Activated CD4-positive, alpha-beta memory T cell treated with anti-CD3 and anti-CD28 coated beads, Interleukin-2, amount 10 ng/mL, durations not matched to agents 7 days and 5 days (primary cell): ENCODE data around the gene CLIC3. TPM values are rescaled to one million over a fixed set of nuclear protein-coding genes. Genes with fewer than 3 reads are reported as not detected.

Experiments used
- CTCF ChIA-PET: fragments of 350-600 bp; sonication (Branson Sonifier 250); formaldehyde crosslinking; loops from one replicate; lab custom pipeline; 2021; ENCODE audit warnings: antibody characterized with exemption, inconsistent platforms; lab: Charles Lee
- POLR2A ChIA-PET: fragments of 350-600 bp; sonication (Branson Sonifier 250); formaldehyde crosslinking; loops from one replicate; lab custom pipeline; 2021; ENCODE audit warnings: antibody characterized with exemption; lab: Charles Lee
- DNase-seq: peaks from one replicate; pipeline ENCODE4 v3.0.0-alpha.2; 2020
- H3K27ac Mint-ChIP-seq: one replicate; pipeline ENCODE4 v1.8.0; 2021; ENCODE audit warnings: mild to moderate bottlenecking, mixed read lengths
- H3K27me3 Mint-ChIP-seq: one replicate; pipeline ENCODE4 v1.8.0; 2021; ENCODE audit warnings: mixed read lengths
- H3K36me3 Mint-ChIP-seq: one replicate; pipeline ENCODE4 v1.8.0; 2021; ENCODE audit warnings: low read depth, mixed read lengths
- H3K4me1 Mint-ChIP-seq: one replicate; pipeline ENCODE4 v1.8.0; 2021; ENCODE audit warnings: mixed read lengths
- H3K4me3 Mint-ChIP-seq: one replicate; pipeline ENCODE4 v1.8.0; 2021; ENCODE audit warnings: mild to moderate bottlenecking, mixed read lengths
- H3K9me3 Mint-ChIP-seq: one replicate; pipeline ENCODE4 v1.8.0; 2021; ENCODE audit warnings: mixed read lengths
- total RNA-seq, 2 experiments: library from RNA; stranded (reverse); gene quantifications; one replicate each; pipeline ENCODE4 v1.2.3, GENCODE V29; 2021

The CLIC3 gene
- total RNA-seq, 2 experiments from 2014 or later, result 3.7 to 4.9 TPM

GRCh38 chr9:137029058-137029936 lies 32.9 kb upstream of the CLIC3 start:
- Mint-ChIP-seq H3K27ac (peak overlapping the region; percentile 91), H3K27me3 (no peaks in the 10 kb centered on the region), H3K4me3 (peak overlapping the region; percentile 76), H3K9me3 (no peaks in the 10 kb centered on the region), H3K36me3 (peaks cover 5% of the 10 kb centered on the region), H3K4me1 (peaks cover 57% of the 10 kb centered on the region)
- ChIA-PET CTCF (interaction anchor here (0.6 to 9.9 kb wide), 42 partner anchors 9 to 302 kb away, joined by 3 to 149 read pairs (median 5); partner anchors contain the start of genes AJM1, C8G, CLIC3 and FBXW5), POLR2A (interaction anchor here (0.5 to 2.9 kb wide), 14 partner anchors 8 to 496 kb away, joined by 3 to 15 read pairs (median 4); partner anchors contain the start of genes MAN1B1, NPDC1, PAXX and SAPCD2)
- DNase-seq, result peak; percentile 79

DNA sequence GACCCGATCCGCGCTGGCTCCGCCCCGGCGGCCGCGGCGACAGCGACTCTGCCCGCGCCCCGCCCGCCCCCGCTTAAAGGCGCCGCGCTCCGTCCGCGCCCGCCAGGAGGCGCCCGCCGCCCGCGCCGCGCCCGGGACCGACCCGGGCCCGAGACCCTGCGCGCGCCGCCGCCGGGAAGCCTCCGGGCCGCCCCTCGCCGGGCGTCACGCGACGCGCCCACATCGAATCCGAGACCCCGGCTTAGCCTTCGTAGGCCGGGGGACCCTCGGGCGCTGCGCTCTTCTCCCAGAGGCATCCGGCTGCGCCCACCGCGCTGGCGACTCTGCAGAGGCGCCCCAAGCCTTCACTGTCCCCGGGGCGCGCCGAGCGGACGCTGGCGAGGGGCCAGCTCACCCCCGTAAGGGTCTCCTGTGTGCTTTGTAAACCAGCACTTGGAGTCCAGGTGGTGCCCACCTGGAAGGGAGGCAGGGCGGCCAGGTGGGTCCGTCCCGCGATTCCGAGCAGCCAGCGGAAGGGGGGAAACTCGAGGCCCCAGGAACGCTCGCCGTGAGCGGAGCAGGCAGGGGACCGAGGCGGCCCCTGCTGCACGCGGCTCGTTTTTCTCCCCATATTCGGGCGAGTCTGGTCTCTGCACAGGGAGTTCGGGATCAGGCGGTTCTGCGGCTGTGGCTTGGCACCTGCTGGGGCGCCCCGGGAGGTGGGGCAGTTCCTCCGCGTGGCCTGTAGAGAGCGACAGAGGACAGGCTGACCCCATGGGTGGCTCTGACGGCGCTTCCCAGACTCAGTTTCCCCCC lies 32.1 kb upstream of the CLIC3 start:
- peak overlapping the region; percentile 91 for H3K27ac Mint-ChIP-seq
- CTCF ChIA-PET, result interaction anchor here (0.9 to 9.9 kb wide), 32 partner anchors 9 to 301 kb away, joined by 3 to 149 read pairs (median 8); partner anchors contain the start of genes AJM1, C8G, CLIC3 and FBXW5
- peak; percentile 76 for DNase-seq
- POLR2A ChIA-PET, result interaction anchor here (0.5 to 2.9 kb wide), 10 partner anchors 9 to 301 kb away, joined by 3 to 15 read pairs (median 4); partner anchors contain the start of genes MAN1B1, NPDC1, PAXX and SAPCD2
- H3K4me3 Mint-ChIP-seq, result peak overlapping the region; percentile 76
- peaks cover 51% of the 10 kb centered on the region for H3K4me1 Mint-ChIP-seq
- no peaks in the 10 kb centered on the region for H3K9me3 Mint-ChIP-seq
- peaks cover 5% of the 10 kb centered on the region for H3K36me3 Mint-ChIP-seq
- no peaks in the 10 kb centered on the region for H3K27me3 Mint-ChIP-seq

DNA sequence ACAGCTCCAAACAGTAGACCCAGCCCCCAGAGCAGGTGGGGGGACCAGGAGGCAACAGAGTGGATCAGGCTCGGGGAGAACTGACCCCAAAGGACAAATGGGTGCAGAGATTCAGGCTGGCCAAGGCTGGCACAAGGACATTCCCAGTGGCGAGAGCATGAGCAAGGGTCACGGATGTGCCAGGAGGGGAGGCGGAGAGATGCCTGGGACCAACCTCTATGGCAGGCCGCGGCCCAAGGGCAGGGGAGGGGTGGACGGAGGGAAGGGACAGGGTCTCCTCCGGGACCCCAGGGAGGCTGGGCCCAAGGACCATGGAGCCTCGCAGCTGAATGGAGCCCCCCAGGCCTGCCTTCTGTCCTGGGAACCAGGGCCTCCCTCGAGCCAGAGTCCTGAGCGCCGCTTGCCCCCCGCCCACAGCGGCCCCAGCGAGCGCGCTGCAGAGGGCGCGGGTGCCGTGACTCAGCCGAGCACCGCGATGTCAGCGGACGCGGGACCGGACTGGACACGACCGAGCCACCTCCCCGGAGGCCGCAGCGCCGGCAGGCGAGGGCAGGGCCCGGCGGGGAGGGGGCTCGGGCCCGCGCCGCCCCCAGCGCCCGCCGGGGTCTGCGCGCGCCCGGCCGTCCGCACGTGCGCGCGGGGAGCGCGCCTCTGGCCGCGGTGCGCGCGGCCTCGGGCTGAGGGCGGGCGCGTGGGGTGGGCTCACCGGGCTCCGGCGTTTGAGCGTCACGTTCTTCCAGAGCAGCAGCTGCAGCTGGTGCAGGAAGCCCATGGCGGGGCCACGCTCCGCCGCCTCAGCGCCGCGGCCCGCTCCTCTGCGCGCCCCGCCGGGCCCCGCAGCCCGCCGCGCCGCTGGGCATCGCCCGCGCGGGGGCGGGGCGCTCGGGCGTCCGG lies 31.2 kb upstream of the CLIC3 start, which contains the start of gene ABCA2:
TSS of gene ABCA2 (minus strand) at position 869 of the 894 bp plus-strand sequence. CDS start at position 772, 97 bp downstream.
- no peak for DNase-seq
- CTCF ChIA-PET, result interaction anchor here (1.0 to 7.3 kb wide), 8 partner anchors 17 to 213 kb away, joined by 3 to 105 read pairs (median 8); partner anchors contain the start of genes CLIC3, SAPCD2, TRAF2 and UAP1L1
- H3K36me3 Mint-ChIP-seq, result peaks cover 5% of the 10 kb centered on the region
- H3K4me1 Mint-ChIP-seq, result peaks cover 43% of the 10 kb centered on the region
- peak within 1 kb of the TSS; percentile 91 for H3K27ac Mint-ChIP-seq
- H3K27me3 Mint-ChIP-seq, result no peaks in the 10 kb centered on the region
- H3K9me3 Mint-ChIP-seq, result no peaks in the 10 kb centered on the region
- H3K4me3 Mint-ChIP-seq, result peak within 1 kb of the TSS; percentile 77
- POLR2A ChIA-PET, result interaction anchor here (0.9 to 2.0 kb wide), 6 partner anchors 10 to 43 kb away, joined by 3 to 7 read pairs (median 5); partner anchors contain the start of genes CLIC3 and SAPCD2

GRCh38 chr9:137026828-137027227 lies 30.5 kb upstream of the CLIC3 start:
- Mint-ChIP-seq H3K27ac (no peak overlapping the region), H3K4me1 (peaks cover 38% of the 10 kb centered on the region), H3K36me3 (peaks cover 5% of the 10 kb centered on the region), H3K9me3 (no peaks in the 10 kb centered on the region), H3K4me3 (peak overlapping the region; percentile 77), H3K27me3 (no peaks in the 10 kb centered on the region)
- POLR2A ChIA-PET, result interaction anchor here (0.9 to 2.0 kb wide), 5 partner anchors 12 to 41 kb away, joined by 3 to 7 read pairs (median 3); partner anchors contain the start of gene CLIC3
- CTCF ChIA-PET, result interaction anchor here (1.0 to 7.3 kb wide), 3 partner anchors 8 to 213 kb away, joined by 3 to 105 read pairs (median 21); partner anchors contain the start of gene SAPCD2
- DNase-seq, result no peak

DNA sequence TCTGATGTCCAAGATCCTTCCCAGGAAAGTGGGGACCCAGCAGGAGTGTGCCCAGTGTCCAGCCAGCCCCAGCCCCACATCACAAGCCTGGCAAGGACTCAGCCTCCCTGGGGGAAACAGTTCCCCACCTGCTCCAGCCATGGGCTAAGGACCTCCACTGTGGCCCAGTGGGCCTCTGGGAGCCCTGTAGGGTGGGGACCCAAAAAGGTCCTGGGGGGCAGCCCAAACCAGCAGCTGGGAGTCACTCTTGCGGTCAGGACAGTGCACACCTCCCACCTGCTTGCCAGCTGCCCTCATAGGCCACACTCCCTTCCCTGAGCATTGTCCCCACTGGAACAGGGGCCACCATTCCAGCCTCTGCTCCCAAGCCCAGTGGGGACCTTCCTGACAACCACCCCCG lies 30.0 kb upstream of the CLIC3 start:
- H3K27ac Mint-ChIP-seq, result no peak overlapping the region
- ChIA-PET CTCF (interaction anchor here (0.8 to 7.3 kb wide), 4 partner anchors 9 to 214 kb away, joined by 3 to 105 read pairs (median 12); partner anchors contain the start of gene SAPCD2), POLR2A (interaction anchor here (0.9 to 2.3 kb wide), 6 partner anchors 9 to 40 kb away, joined by 3 to 12 read pairs (median 4); partner anchors contain the start of gene CLIC3)
- peaks cover 35% of the 10 kb centered on the region for H3K4me1 Mint-ChIP-seq
- H3K27me3 Mint-ChIP-seq, result no peaks in the 10 kb centered on the region
- H3K4me3 Mint-ChIP-seq, result peak overlapping the region; percentile 37
- no peak for DNase-seq
- peaks cover 5% of the 10 kb centered on the region for H3K36me3 Mint-ChIP-seq
- H3K9me3 Mint-ChIP-seq, result no peaks in the 10 kb centered on the region

DNA sequence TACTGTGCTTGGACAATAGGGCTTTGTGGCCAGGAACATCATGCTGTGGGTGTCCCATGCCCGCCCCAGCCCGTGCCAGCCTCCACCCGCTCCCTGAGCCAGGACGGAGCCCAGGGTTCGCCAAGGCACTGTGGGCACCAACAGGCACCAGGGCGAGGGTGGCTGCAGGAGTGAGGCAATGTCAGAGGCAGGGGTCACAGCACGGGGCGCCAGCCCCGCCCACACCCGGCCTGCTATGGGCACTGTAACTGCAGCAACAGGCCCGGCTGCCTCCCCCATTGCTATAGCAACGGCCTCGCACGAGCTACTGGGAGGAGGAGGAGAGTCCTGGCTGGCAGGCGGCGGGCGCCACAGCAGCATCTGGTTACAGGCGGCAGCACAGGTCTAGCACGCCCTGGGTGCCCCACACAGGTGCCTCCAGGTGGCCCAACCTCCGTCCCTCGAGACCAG lies 29.2 kb upstream of the CLIC3 start:
- no peak for DNase-seq
- Mint-ChIP-seq H3K27ac (no peak overlapping the region), H3K4me1 (peaks cover 29% of the 10 kb centered on the region), H3K9me3 (no peaks in the 10 kb centered on the region), H3K27me3 (no peaks in the 10 kb centered on the region), H3K4me3 (no peak overlapping the region), H3K36me3 (peaks cover under 1% of the 10 kb centered on the region)
- ChIA-PET CTCF (interaction anchor here (0.8 to 7.3 kb wide), 4 partner anchors 10 to 78 kb away, joined by 3 to 105 read pairs (median 12); partner anchors contain the start of gene SAPCD2), POLR2A (interaction anchor here (1.1 to 2.3 kb wide), 3 partner anchors 10 to 29 kb away, joined by 3 to 12 read pairs (median 7); partner anchors contain the start of gene CLIC3)

DNA sequence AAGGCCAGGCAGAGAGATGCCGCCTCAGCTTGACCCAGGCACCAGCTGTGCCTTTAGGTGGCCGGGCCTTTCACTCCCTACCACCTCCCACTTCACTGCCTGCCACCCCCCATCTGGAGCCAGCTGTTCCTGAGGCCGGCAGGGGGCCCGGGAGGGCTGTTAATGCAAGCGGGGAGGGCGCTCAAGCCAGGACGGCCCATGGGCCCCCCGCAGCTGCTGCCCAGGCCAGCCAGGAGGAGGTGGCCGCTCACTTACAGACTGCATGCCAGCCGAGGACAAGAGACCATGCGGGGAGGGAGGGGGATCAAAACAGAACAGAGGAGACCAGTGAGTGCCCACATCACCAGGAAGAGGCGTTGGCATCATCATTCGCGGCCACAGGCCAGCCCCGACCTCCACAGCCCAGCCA lies 27.2 kb upstream of the CLIC3 start:
- Mint-ChIP-seq H3K9me3 (no peaks in the 10 kb centered on the region), H3K4me1 (peaks cover 15% of the 10 kb centered on the region), H3K27me3 (no peaks in the 10 kb centered on the region), H3K4me3 (no peak overlapping the region), H3K27ac (no peak overlapping the region), H3K36me3 (peaks cover 3% of the 10 kb centered on the region)
- ChIA-PET POLR2A (no interaction called here), CTCF (interaction anchor here (1.6 kb wide), 1 partner anchor 12 kb away, joined by 5 read pairs; no protein-coding TSS in a partner anchor)
- no peak for DNase-seq

GRCh38 chr9:137023157-137023556 lies 26.8 kb upstream of the CLIC3 start:
- ChIA-PET POLR2A (no interaction called here), CTCF (interaction anchor here (1.6 kb wide), 1 partner anchor 13 kb away, joined by 5 read pairs; no protein-coding TSS in a partner anchor)
- DNase-seq, result no peak
- peaks cover 3% of the 10 kb centered on the region for H3K36me3 Mint-ChIP-seq
- no peak overlapping the region for H3K27ac Mint-ChIP-seq
- H3K4me3 Mint-ChIP-seq, result no peak overlapping the region
- H3K4me1 Mint-ChIP-seq, result peaks cover 15% of the 10 kb centered on the region
- no peaks in the 10 kb centered on the region for H3K27me3 Mint-ChIP-seq
- H3K9me3 Mint-ChIP-seq, result no peaks in the 10 kb centered on the region

GRCh38 chr9:137022662-137023008 lies 26.3 kb upstream of the CLIC3 start:
- DNase-seq, result no peak
- Mint-ChIP-seq H3K27me3 (no peaks in the 10 kb centered on the region), H3K36me3 (peaks cover 3% of the 10 kb centered on the region), H3K9me3 (no peaks in the 10 kb centered on the region), H3K27ac (no peak overlapping the region), H3K4me3 (no peak overlapping the region), H3K4me1 (peaks cover 15% of the 10 kb centered on the region)
- CTCF ChIA-PET, result interaction anchor here (1.6 kb wide), 1 partner anchor 13 kb away, joined by 5 read pairs; no protein-coding TSS in a partner anchor
- POLR2A ChIA-PET, result interaction anchor here (0.6 to 1.0 kb wide), 2 partner anchors 12 to 54 kb away, joined by 3 to 4 read pairs; no protein-coding TSS in a partner anchor

GRCh38 chr9:137021979-137022661 lies 25.8 kb upstream of the CLIC3 start:
- H3K36me3 Mint-ChIP-seq, result peaks cover 3% of the 10 kb centered on the region
- peaks cover 12% of the 10 kb centered on the region for H3K4me1 Mint-ChIP-seq
- H3K4me3 Mint-ChIP-seq, result no peak overlapping the region
- H3K9me3 Mint-ChIP-seq, result no peaks in the 10 kb centered on the region
- no peaks in the 10 kb centered on the region for H3K27me3 Mint-ChIP-seq
- H3K27ac Mint-ChIP-seq, result peak overlapping the region; percentile 56
- ChIA-PET CTCF (interaction anchor here (1.6 kb wide), 1 partner anchor 14 kb away, joined by 5 read pairs; no protein-coding TSS in a partner anchor), POLR2A (interaction anchor here (0.6 to 1.6 kb wide), 3 partner anchors 12 to 54 kb away, joined by 3 to 8 read pairs (median 4); no protein-coding TSS in a partner anchor)
- DNase-seq, result peak; percentile 86
